GM12874 (cell line): Measurements from ENCODE around the gene ADCY10.

ENCODE experiments used
- CTCF ChIP-seq: IDR thresholded peaks from 2 replicates; pipeline ENCODE4 v1.5.1; 2011; ENCODE audit warnings: low read depth, mild to moderate bottlenecking, control low read depth, low read length, moderate library complexity; ENCODE audit not compliant: insufficient read depth

Gene ADCY10

GRCh38 chr1:167924102-167924501 is 10.2 kb upstream of the ADCY10 start:
- no peak for TF ChIP-seq CTCF

DNA sequence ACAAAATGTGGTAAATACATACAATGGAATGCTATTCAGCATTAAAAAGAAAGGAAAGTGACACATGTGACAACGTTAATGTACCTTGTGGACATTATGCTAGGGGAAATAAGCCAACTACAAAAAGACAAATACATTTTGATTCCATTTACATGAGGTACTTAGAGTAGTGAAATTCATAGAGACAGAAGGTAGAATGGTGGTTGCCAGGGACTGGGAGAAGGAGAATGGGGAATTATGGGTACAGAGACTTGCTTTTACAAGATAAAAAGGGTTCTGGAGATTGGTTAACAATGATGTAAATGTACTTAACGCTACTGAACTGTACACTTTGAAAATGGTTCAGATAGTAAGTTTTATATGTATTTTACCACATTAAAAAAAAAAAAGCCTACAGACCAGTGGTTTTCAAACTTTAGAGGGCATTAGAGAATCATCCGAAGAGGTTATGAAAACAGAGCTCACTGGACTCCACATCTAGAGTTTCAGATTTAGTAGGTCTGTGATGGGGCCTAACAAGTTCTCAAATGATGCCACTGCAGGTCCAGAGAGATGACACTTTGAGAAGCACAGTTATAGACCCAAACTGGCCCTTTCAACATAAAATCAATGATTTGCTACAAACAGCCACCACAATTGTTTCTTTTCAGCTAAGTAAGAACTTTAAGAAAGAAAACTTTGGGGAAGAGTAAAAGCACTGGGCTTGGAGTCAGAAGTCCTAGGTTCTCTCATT is 9.6 kb upstream of the ADCY10 start:
- TF ChIP-seq CTCF, result no peak

DNA sequence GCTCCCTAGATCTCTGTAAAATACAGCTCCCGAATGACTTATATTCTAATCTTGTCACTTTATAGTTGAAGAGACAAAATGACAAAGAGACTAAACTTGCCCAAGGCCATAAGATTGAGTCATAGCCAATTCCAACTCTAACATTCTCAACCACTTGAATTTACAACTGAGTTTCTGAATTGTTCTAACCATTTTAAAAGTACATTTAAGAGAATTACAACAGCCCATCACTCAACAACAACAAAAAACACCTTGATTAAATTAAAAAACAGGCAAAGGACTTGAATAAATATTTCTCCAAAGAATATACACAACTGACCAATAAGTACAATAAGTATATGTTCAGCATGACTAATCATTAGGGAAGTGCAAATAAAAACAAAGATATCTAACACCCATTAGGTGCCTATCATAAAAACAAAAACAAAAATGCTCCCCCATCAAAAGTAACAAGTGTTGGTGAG is 8.7 kb upstream of the ADCY10 start:
- TF ChIP-seq CTCF, result no peak

DNA sequence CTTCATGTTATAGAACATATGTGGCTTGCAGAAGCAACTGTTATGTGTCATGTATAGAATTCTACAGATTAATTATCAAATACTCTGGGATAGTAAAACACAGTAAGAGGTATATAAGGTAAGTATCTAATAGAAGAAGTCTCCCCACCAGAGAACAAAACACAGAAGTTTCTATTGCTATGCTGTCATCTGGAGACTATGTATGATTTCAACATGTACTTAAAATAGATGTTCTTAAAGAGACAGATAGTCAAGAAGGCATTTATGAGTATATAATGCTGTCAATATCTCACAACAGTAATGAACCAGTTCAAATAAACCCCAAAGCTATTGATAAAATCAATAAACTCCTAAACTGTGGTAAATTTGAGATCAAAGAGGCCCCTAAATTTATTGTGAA is 8.1 kb upstream of the ADCY10 start:
- TF ChIP-seq CTCF, result no peak

GRCh38 chr1:167916766-167917511 is 3.0 kb upstream of the ADCY10 start:
- no peak for TF ChIP-seq CTCF

GRCh38 chr1:167915569-167915968 is 1.6 kb upstream of the ADCY10 start:
- no peak for TF ChIP-seq CTCF

- TF ChIP-seq CTCF, result no peak
Measured at GRCh38 chr1:167912294-167912693, 1.6 kb downstream of the ADCY10 start.
